Gastroesophageal sphincter (tissue), 3 donors: ENCODE results near the gene SALL1.

Source experiments
- CTCF ChIP-seq, 4 experiments: fragments of 200-600 bp in 2 of 4; fragments of 450-650 bp in 2 of 4; sonication (generic) in 1 of 4; IDR thresholded peaks; one replicate each; pipeline ENCODE4 v1.5.1; 2017 to 2019; ENCODE audit warnings: antibody characterized with exemption in 4 of 4, mild to moderate bottlenecking in 2 of 4, moderate library complexity in 2 of 4
- EP300 ChIP-seq: sonication (generic); formaldehyde crosslinking; IDR thresholded peaks from one replicate; pipeline ENCODE4 v1.6.1; 2017; ENCODE audit warnings: antibody characterized with exemption, mild to moderate bottlenecking
- POLR2A ChIP-seq, 2 donors: fragments of 450-650 bp; IDR thresholded peaks; one replicate each; pipeline ENCODE4 v1.6.1; 2017; ENCODE audit warnings: antibody characterized with exemption in 2 of 2, mild to moderate bottlenecking in 2 of 2, moderate library complexity in 1 of 2
- POLR2AphosphoS5 ChIP-seq: sonication (generic); formaldehyde crosslinking; IDR thresholded peaks from one replicate; pipeline ENCODE4 v1.6.1; 2017; ENCODE audit warnings: antibody characterized with exemption

DNA sequence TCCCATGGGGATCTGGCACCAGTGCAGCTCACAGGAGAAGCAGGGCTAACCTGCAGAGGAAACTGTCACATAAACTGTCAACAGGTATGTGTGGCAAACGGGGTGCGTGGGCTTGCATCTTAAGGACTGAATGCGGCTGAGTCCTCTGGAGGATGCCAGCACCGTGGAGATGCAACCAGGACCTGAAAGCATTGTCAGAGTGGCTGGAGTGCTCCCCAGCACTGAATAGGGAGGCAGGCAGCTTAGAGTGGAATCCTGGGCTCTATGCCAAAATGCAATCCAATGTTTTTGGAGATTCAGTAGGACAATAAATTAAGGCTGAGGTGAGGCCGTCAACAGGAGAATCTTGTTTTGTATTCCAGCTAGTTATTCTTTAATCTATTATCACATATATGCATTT lies 21.3 kb upstream of the SALL1 start:
- TF ChIP-seq EP300 (no peak), CTCF (IDR thresholded peaks at IDR 0.05) (no peak), POLR2A (IDR thresholded peaks at IDR 0.05) (no peak), POLR2AphosphoS5 (no peak)
